ENCODE data around the gene COL11A1.

DNA sequence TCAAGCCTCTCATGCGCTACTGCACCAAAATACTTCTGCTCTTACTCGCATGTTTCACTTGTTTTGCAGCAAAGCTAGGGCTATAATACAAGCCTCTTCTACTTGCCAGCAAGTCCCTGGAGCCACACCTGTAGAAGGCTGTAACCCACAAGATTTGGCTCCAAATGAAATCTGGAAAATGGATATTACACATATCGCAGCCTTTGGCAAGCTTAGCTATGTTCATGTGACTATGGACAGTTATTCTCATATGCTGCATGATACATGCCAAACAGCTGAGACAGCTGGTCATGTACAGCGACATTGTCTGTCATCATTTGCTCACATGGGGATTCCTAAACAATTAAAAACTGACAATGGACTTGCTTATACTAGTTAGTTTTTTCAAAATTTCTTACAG is 270.3 kb downstream of the COL11A1 start:
- TF ChIP-seq CTCF (IDR thresholded peaks at IDR 0.05; ENCODE audit: extremely low read depth in 1 of 2, insufficient read depth in 1 of 2, low read depth in 1 of 2, low read length in 2 of 2) (no peak), POLR2AphosphoS5 (IDR thresholded peaks at IDR 0.05; ENCODE audit: insufficient read depth, low read depth, low read length) (no peak), EZH2 (IDR thresholded peaks at IDR 0.05; ENCODE audit: borderline replicate concordance, low read depth, low read length, severe bottlenecking) (no peak), POLR2A (IDR thresholded peaks at IDR 0.05; ENCODE audit: low read depth, low read length) (no peak), GATA2 (IDR thresholded peaks at IDR 0.05; ENCODE audit: insufficient read depth, insufficient read length, low read depth, low read length) (no peak)
